Measurements from ENCODE around the gene ANKRD36C.
"Not testable (repeated sequence)": the region's sequence is repeated elsewhere in the genome, so short reads cannot be mapped to it uniquely, and the experiment has no call there.

- TF ChIP-seq POLR2AphosphoS5, POLR2A (IDR thresholded peaks at IDR 0.05; ENCODE audit: low read depth, low read length): not testable (repeated sequence)
Measured at GRCh38 chr2:95939947-95940346, 51.7 kb downstream of the ANKRD36C start.
